Activated naive CD8-positive, alpha-beta T cell treated with anti-CD3 and anti-CD28 coated beads for 36 hours (primary cell): ENCODE results near the gene TEX35. TPM values are rescaled to one million over a fixed set of nuclear protein-coding genes. Genes with fewer than 3 reads are reported as not detected.

Source experiments
- DNase-seq: peaks from one replicate; pipeline ENCODE4 v3.0.0; 2021
- H3K27ac Mint-ChIP-seq: one replicate; pipeline ENCODE4 v1.8.0; 2022; ENCODE audit warnings: mild to moderate bottlenecking, moderate library complexity, mixed read lengths
- H3K27me3 Mint-ChIP-seq: one replicate; pipeline ENCODE4 v1.8.0; 2022; ENCODE audit warnings: mild to moderate bottlenecking, mixed read lengths
- H3K36me3 Mint-ChIP-seq: one replicate; pipeline ENCODE4 v1.8.0; 2021; ENCODE audit warnings: mild to moderate bottlenecking, mixed read lengths
- H3K4me1 Mint-ChIP-seq: one replicate; pipeline ENCODE4 v1.8.0; 2021; ENCODE audit warnings: mixed read lengths
- H3K4me3 Mint-ChIP-seq: one replicate; pipeline ENCODE4 v1.8.0; 2022; ENCODE audit warnings: mild to moderate bottlenecking, moderate library complexity, mixed read lengths
- H3K9me3 Mint-ChIP-seq: one replicate; pipeline ENCODE4 v1.8.0; 2022; ENCODE audit warnings: mixed read lengths
- total RNA-seq, 2 experiments: library from RNA; stranded (reverse); gene quantifications; one replicate each; pipeline ENCODE4 v1.2.3, GENCODE V29; 2021

TEX35 gene
- total RNA-seq, 2 experiments from 2014 or later, result not detected

DNA sequence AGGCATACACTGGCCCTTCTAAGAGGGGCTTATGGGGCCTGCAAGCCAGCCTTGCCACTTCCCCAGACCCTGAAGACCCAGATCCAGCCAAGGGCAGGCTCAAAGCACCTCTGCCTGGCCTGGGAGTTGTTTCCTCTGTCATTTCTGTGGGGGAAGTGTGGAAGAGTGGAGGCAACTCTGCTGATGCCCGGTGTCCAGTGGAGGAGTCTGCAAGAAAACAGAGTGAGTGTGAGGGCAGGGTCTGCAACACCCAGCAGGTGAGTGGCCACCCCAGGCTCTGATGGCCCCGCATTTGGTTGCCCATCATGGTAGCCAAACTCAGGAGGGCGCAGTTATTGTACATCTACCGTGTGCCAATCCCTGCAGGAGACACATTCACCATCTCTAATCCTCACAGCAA, 24.5 kb upstream of the TEX35 start:
- no peak overlapping the region for H3K4me3 Mint-ChIP-seq
- H3K9me3 Mint-ChIP-seq, result no peaks in the 10 kb centered on the region
- DNase-seq, result no peak
- no peaks in the 10 kb centered on the region for H3K4me1 Mint-ChIP-seq
- H3K27me3 Mint-ChIP-seq, result peaks cover 19% of the 10 kb centered on the region
- H3K27ac Mint-ChIP-seq, result no peak overlapping the region
- no peaks in the 10 kb centered on the region for H3K36me3 Mint-ChIP-seq

DNA sequence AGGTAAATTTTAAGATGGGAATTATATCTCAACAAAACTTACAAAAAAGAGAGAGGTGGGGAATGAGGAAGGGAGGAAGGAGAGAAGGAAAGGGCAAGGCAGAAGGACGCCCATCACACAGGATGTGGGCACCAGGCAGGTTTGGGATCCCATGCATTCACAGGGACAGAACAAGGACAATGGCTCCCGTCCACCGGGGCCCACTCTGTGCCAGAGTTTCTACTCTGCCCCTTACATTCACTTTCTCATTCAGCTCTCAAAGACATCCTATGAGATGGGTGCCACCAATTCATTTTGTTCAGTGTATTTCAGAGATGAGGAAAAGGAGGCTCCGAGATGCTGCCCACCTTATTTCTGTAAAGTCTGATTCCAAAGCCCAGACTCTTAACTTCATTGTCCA, 23.5 kb upstream of the TEX35 start:
- Mint-ChIP-seq H3K9me3 (no peaks in the 10 kb centered on the region), H3K4me1 (no peaks in the 10 kb centered on the region), H3K27ac (no peak overlapping the region), H3K4me3 (no peak overlapping the region), H3K36me3 (no peaks in the 10 kb centered on the region), H3K27me3 (peaks cover 19% of the 10 kb centered on the region)
- DNase-seq, result no peak

DNA sequence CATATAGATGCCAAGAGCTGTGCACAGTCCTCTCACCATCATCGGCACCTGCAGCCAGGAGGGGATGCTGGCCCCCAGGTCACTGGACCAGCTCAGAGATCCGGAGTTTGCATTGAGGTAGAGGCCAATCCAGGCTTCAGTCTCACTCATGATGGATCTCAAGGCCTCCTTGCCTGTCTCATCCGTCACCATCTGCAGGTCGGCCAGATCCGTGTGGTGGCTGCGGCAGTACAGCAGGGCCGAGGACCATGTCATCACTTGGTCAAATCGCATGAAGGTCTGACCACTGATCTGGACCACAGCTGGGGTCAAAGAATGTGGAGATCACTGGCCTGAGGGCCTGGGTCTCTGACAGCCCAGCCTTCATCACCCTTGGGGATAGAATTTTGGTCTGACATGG, 22.8 kb upstream of the TEX35 start:
- no peak for DNase-seq
- Mint-ChIP-seq H3K9me3 (no peaks in the 10 kb centered on the region), H3K27ac (no peak overlapping the region), H3K4me3 (no peak overlapping the region), H3K4me1 (no peaks in the 10 kb centered on the region), H3K27me3 (peaks cover 19% of the 10 kb centered on the region), H3K36me3 (no peaks in the 10 kb centered on the region)

DNA sequence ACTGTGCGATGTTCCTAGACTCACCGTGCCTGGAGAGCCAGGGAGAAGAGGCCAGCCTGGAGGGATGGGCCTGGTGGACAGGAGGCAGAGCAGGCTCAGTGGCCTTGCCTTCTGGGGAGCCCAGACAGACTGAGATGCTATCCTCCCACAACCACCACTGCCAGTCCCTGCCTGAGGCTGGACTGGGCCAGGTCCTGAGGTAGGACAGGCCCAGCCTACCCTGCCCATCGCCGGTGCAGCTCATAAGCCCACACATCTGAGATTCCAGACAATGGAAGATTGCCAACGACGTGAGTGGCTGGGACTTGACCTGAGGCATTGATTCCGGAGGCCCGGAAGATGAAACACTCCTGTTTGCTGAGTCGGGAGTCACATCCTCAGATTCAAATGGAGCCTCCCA, 21.9 kb upstream of the TEX35 start:
- Mint-ChIP-seq H3K36me3 (no peaks in the 10 kb centered on the region), H3K4me3 (no peak overlapping the region), H3K27me3 (peaks cover 19% of the 10 kb centered on the region), H3K27ac (no peak overlapping the region), H3K9me3 (no peaks in the 10 kb centered on the region), H3K4me1 (no peaks in the 10 kb centered on the region)
- DNase-seq, result no peak

DNA sequence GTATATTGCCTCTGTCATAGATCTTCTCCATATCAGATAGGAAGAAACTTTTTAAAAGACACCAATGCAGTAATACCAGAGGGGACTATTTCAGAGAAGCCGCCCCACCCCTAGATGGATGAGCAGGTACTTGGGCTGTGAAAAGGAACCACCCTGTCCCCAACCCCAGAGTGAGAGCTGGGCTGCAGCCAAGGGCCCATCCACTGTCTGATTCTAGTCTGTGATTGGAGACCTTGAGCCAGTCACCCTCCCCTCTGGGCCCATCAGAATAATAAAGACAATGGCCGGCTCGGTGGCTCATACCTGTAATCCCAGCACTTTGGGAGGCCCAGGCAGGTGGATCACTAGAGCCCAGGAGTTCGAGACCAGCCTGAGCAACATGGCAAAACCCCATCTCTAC, 21.2 kb upstream of the TEX35 start:
- Mint-ChIP-seq H3K4me1 (no peaks in the 10 kb centered on the region), H3K27ac (no peak overlapping the region), H3K27me3 (peaks cover 19% of the 10 kb centered on the region), H3K4me3 (no peak overlapping the region), H3K36me3 (no peaks in the 10 kb centered on the region), H3K9me3 (no peaks in the 10 kb centered on the region)
- DNase-seq, result no peak

DNA sequence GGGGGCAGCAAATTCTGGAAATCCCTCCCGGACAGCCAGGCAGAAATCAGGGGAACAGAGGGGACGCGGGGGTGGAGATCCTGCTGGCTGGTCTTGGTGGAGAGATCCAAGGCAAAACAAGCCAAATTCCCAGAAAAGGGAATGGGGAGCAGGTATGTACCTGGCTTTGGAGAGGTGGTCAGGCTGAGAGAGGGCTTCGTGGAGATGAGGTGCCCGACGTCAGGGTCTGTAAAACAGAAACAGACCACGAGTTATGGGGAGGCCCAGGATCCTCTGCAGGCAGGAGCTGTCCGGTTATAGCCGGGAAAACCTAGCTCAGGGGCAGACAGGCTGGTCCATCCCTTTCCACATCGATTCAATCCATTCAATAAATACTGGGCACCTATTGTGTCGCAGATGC, 20.6 kb upstream of the TEX35 start:
- H3K36me3 Mint-ChIP-seq, result no peaks in the 10 kb centered on the region
- no peak for DNase-seq
- no peaks in the 10 kb centered on the region for H3K4me1 Mint-ChIP-seq
- H3K9me3 Mint-ChIP-seq, result no peaks in the 10 kb centered on the region
- peaks cover 17% of the 10 kb centered on the region for H3K27me3 Mint-ChIP-seq
- H3K4me3 Mint-ChIP-seq, result no peak overlapping the region
- no peak overlapping the region for H3K27ac Mint-ChIP-seq

DNA sequence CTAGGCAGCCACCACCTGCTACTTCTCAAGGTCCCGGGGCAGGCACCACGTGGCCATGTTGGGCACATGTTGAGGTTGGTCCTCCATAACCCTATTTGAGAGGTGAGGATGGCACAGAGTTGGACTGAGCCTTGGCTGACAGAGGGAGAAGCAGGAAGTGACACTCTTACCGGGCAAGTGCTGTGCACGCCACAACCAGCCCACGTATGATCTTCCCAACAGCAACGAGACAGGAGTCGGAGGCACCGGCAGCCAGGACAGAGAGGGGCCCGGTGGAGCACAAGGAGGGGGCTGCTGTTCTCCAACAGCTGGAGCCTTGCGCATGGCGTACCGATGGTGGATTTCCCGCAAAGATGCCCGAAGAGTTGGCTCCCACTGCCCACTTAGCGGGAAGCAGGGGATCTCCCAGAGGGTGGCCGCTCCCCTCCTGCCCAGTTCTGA, 19.6 kb upstream of the TEX35 start:
- Mint-ChIP-seq H3K4me1 (no peaks in the 10 kb centered on the region), H3K27me3 (peaks cover 8% of the 10 kb centered on the region)
- DNase-seq, result no peak

DNA sequence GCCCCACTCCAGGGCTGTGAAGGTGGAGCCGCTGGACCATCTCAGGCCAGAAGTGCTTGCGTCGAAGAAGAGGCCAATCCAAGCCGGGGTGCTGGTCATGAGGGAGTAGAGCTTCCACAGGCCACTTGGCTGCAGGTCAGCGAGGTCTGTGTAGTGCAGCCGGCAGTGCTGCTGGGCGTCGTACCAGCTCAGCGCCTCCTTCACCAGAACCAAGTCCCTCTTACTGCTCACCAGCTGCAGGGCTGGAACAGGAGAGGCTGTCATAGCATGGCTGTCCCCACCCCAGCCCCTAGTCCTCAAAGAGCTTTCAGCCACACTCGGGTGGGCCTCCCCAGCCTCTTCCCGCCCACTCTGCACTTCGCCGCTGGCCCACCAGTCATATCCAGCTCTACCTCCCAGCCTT, 18.3 kb upstream of the TEX35 start:
- no peaks in the 10 kb centered on the region for H3K9me3 Mint-ChIP-seq
- H3K27me3 Mint-ChIP-seq, result no peaks in the 10 kb centered on the region
- H3K4me3 Mint-ChIP-seq, result no peak overlapping the region
- H3K27ac Mint-ChIP-seq, result no peak overlapping the region
- no peak for DNase-seq
- H3K4me1 Mint-ChIP-seq, result no peaks in the 10 kb centered on the region
- H3K36me3 Mint-ChIP-seq, result no peaks in the 10 kb centered on the region

More for the DNA sequence above, 19.6 kb upstream of the TEX35 start:
- Mint-ChIP-seq H3K36me3 (no peaks in the 10 kb centered on the region), H3K9me3 (no peaks in the 10 kb centered on the region), H3K27ac (no peak overlapping the region), H3K4me3 (no peak overlapping the region)

DNA sequence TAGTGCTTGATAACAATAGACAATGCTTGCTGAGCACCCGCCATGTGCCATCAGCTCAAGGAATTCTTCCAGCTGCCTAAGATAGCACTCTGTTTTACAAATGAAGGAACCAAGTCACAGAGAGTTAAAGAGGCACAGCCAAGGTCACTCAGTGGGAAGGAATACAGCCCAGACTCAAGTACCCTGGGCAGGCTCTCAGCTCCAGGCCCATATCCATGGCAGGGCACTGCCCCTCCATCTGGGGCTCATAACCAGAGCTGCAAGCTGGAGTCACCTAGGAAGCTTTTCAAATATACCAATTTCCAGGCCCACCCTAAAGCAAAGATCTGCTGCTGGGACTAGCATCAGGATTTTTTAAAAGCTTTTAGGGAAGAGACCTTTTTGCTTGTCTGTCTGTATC, 17.8 kb upstream of the TEX35 start:
- H3K27me3 Mint-ChIP-seq, result no peaks in the 10 kb centered on the region
- no peak overlapping the region for H3K4me3 Mint-ChIP-seq
- H3K36me3 Mint-ChIP-seq, result no peaks in the 10 kb centered on the region
- H3K4me1 Mint-ChIP-seq, result no peaks in the 10 kb centered on the region
- H3K9me3 Mint-ChIP-seq, result no peaks in the 10 kb centered on the region
- no peak overlapping the region for H3K27ac Mint-ChIP-seq
- DNase-seq, result no peak

DNA sequence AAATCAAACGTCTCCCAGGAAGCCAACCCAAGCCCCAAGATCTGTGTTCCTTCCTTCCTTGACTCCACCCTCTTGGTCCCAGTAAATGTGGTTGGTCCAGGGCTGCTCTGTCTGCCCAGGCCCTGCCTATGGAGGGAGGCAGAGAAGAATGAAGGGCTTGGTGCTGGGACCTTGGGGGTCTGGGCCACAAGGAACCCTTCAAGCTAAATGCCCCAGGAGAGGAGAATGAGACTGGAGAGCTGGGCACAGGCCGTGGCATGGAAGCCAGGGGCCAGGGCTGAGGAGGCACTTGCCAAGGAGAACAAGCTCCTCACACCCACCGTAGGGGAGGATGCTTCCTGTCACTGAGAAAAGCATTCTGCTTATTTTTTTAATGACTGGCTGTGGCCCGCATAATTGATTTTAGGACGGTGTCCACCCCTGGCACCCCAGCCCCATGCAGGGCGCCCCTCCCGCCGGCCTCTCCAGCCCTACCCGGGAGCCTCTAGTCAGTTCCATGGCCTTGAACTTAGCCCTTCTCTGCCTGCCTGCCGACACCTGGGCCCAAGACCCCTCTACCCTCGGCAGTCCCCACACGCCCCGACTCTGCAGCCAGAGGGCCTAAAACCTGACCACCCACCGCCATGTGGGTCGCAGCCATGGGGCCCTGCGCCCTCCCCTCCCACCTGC, 17.0 kb upstream of the TEX35 start:
- no peaks in the 10 kb centered on the region for H3K36me3 Mint-ChIP-seq
- no peaks in the 10 kb centered on the region for H3K4me1 Mint-ChIP-seq
- no peak overlapping the region for H3K4me3 Mint-ChIP-seq
- H3K9me3 Mint-ChIP-seq, result no peaks in the 10 kb centered on the region
- DNase-seq, result no peak
- H3K27me3 Mint-ChIP-seq, result no peaks in the 10 kb centered on the region
- H3K27ac Mint-ChIP-seq, result no peak overlapping the region

DNA sequence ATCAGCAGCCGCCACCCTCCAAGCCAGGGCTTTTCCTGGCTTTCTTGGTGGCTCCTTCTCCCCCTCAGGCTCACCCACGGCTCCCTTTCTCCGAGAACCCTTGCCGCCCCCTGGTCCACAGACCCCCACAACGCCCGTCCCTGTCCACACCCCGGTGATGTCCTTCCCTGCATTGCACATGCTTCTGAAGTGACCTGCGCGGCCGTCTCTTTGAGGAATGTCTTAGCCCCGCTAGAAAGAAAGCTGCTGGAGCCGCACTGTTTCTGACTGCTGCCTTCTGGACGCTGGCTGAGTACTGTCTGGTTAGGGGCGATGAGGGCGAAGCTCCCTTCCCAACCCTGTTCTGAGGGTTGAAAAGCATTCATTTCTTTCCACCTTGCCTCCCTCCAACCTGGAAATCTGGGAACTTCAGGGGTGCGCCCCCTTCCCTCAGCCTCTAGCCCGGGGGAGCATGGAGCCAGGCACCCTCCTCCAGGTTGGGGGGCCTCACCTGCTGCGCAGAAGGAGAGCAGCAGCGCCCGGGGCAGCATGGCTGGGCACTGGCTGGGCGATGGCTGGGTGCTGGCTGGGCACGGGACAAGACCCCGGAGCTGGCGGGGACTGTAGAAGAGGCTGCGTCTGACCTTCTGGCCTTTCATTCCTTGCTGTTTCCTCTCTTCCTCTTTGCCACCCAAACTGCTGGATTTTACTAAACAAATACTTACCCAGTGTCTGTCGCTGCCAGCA, 16.3 kb upstream of the TEX35 start, which contains the start of gene CLEC20A:
CLEC20A (minus strand) TSS at position 555 of the 726 bp plus-strand sequence; CDS start at position 530, 25 bp downstream.
- H3K27ac Mint-ChIP-seq, result no peak within 1 kb of the TSS
- no peaks in the 10 kb centered on the region for H3K4me1 Mint-ChIP-seq
- H3K9me3 Mint-ChIP-seq, result no peaks in the 10 kb centered on the region
- no peak for DNase-seq
- H3K27me3 Mint-ChIP-seq, result no peaks in the 10 kb centered on the region
- H3K36me3 Mint-ChIP-seq, result no peaks in the 10 kb centered on the region
- H3K4me3 Mint-ChIP-seq, result no peak within 1 kb of the TSS

DNA sequence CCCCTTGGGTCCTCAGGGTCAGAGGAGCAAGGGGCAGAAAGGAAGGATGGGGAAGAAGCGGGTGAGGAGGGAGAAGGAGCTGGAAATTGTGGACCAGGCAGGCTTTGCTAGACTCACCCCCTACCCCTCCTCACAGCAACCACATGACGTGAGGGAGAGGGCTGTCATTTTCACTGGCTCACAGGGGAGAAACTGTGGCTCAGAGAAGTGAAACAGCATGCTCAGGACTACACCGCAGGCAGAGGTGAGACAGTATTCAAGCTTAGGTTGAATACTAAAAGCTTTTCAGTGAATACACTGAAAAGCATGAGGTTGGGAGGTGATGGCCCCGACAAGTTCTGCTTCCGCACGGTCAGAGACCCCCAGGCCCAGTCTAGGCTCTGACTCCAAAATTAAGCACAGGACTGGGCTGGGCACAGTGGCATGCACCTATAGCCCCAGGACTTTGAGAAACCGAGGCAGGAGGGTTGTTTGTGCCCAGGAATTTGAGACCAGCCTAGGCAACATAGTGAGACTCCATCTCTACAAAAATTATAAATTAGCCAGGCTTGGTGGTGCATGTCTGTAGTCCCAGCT, 14.9 kb upstream of the TEX35 start:
- Mint-ChIP-seq H3K27ac (no peak overlapping the region), H3K4me3 (no peak overlapping the region), H3K4me1 (no peaks in the 10 kb centered on the region), H3K36me3 (no peaks in the 10 kb centered on the region), H3K9me3 (no peaks in the 10 kb centered on the region), H3K27me3 (no peaks in the 10 kb centered on the region)
- no peak for DNase-seq

DNA sequence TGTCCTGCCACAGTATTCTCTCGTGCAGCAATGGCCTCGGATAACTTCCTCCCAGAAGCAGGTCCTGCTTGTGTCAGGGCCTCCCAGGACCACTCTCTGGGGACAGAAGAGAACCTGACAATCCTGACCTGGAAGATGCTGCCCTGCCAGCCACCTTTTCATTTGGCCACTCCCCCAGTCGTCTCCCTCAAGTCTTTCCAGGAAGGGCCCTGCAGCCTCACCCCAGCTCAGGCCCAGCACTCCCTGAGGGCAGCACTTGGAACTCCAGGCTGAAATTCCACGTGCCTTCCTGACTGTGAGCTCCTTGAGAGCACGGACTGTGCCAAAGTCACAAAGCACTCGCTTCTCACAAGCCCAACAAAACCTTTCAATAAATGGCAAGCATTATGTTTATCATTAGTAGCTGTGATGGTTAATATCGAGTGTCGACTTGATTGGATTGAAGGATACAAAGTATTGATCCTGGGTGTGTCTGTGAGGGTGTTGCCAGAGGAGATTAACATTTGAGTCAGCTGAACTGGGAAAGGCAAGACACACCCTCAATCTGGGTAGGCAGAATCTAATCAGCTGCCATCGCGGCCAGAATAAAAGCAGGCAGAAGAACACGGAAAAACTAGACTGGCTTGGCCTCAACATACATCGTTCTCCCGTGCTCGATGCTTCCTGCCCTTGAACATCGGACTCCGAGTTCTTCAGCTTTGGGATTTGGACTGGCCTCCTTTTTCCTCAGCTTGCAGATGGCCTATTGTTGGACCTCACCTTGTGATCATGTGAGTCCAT, 13.8 kb upstream of the TEX35 start:
- Mint-ChIP-seq H3K27ac (no peak overlapping the region), H3K36me3 (no peaks in the 10 kb centered on the region), H3K4me1 (no peaks in the 10 kb centered on the region), H3K27me3 (no peaks in the 10 kb centered on the region), H3K4me3 (no peak overlapping the region), H3K9me3 (no peaks in the 10 kb centered on the region)
- DNase-seq, result no peak

DNA sequence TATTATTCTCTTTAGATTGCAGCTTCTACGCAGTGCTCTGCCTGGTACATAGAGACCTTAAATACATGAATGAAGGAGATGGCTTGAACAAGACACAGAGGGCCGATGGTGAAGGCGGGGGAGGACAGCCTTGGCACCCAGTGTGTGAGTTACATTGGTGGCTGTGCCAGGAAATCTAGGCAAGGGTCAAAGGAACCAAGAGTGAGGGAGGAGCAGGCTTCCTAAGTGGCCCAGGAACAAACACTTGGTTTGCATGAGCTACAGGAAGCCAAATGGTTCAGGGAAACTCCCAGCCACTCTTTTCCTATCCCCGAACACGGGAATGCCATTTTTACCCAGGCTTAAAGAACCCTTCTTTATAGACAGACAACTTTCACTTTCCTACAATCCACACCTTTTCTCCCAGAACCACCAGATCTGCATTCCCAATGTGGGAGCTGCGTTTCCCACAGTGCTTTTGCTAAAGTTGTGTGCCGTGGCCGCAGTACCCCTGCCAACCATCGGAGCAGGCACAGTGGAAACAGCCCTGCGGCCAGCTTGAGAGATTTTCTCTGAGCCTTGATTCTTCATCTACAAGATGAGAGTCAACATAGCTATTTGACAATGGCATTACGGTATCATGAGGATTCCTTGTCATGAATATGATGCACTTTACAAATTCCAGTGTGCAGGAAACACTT, 12.7 kb upstream of the TEX35 start:
- Mint-ChIP-seq H3K4me1 (no peaks in the 10 kb centered on the region), H3K27me3 (no peaks in the 10 kb centered on the region), H3K36me3 (no peaks in the 10 kb centered on the region), H3K4me3 (no peak overlapping the region), H3K27ac (no peak overlapping the region), H3K9me3 (no peaks in the 10 kb centered on the region)
- DNase-seq, result no peak
